GM18526 (cell line): ENCODE results near the gene ZNF530.

Experiments used
- POLR2A ChIP-seq: IDR thresholded peaks from 3 replicates; pipeline ENCODE4 v1.6.1; 2011; ENCODE audit not compliant: insufficient read length; ENCODE audit errors: extremely low read depth

Gene ZNF530

GRCh38 chr19:57653689-57654088 lies 54.0 kb downstream of the ZNF530 start:
- no peak for TF ChIP-seq POLR2A

DNA sequence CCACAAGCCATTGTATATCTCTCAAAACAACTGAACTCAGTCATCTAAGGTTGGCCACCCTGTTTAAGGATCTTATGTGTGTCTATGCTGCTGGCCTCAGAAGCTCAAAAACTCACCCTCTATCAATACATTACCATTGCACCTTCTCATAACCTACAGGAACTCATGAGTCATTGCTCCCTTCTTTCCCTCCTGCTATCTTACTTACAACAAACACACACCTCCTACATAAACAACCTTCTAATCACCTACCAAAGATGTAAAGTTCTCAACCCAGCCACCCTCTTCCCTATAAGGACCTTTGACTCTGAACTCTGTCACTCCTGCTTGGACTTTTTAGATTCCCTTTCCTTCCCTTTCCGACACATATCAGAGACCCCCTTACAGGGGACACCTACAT lies 55.8 kb downstream of the ZNF530 start:
- no peak for TF ChIP-seq POLR2A

DNA sequence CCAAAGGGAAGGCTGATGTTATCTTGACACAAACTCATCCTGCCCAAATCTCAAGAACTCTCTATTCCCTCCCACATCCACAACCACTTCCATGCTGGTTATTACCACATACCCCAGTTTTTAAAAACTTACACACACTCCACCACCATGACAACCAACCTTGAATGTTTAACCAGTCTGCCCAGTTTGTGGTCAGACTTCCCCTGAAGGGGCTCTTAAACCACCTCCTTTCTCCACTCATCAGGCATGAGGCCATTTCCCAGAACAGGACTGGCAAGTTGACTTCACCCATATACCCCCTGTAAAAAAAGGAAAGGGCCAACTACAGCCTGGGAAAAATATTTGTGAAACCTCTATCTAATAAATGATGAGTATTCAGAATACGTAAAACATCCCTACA lies 56.7 kb downstream of the ZNF530 start:
- TF ChIP-seq POLR2A, result no peak
